CD14-positive monocyte (primary cell): Measurements from ENCODE around the gene LNP1. TPM values are rescaled to one million over a fixed set of nuclear protein-coding genes. Genes with fewer than 3 reads are reported as not detected.

ENCODE experiments used
- DNase-seq, 3 donors: peaks; one replicate each; pipeline ENCODE4 v3.0.0-alpha.2; 2011 to 2022
- H2AFZ ChIP-seq: 2 replicates; pipeline ENCODE4 v1.6.0; 2012; ENCODE audit warnings: mild to moderate bottlenecking, low read depth, low read length, inconsistent platforms; ENCODE audit not compliant: insufficient read depth, poor library complexity, severe bottlenecking
- H3K27ac ChIP-seq, 2 donors: 1 replicate in 1 of 2; 2 replicates in 1 of 2; pipeline ENCODE4 v1.5.1; 2012 to 2013; ENCODE audit warnings: low read length in 2 of 2, control low read depth in 1 of 2, inconsistent platforms in 1 of 2, low read depth in 1 of 2, mild to moderate bottlenecking in 1 of 2
- H3K27me3 ChIP-seq, 2 donors: one replicate each; pipeline versions ENCODE4 v1.6.0 to v1.6.1; 2011 to 2013; ENCODE audit warnings: low read length in 2 of 2; ENCODE audit not compliant: control insufficient read depth in 2 of 2, insufficient read depth in 2 of 2
- H3K36me3 ChIP-seq, 2 donors: replicated peaks in 1 of 2; 1 replicate in 1 of 2; 2 replicates in 1 of 2; pipeline versions ENCODE4 v1.5.1 to v1.6.1; 2012 to 2013; ENCODE audit warnings: low read length in 2 of 2, control low read depth in 1 of 2, inconsistent platforms in 1 of 2, mild to moderate bottlenecking in 1 of 2; ENCODE audit not compliant: insufficient read depth in 2 of 2, control insufficient read depth in 1 of 2
- H3K4me1 ChIP-seq, 2 donors: 1 replicate in 1 of 2; 2 replicates in 1 of 2; pipeline versions ENCODE4 v1.5.1 to v1.6.1; 2012 to 2013; ENCODE audit warnings: low read length in 2 of 2, control low read depth in 1 of 2, inconsistent platforms in 1 of 2, mild to moderate bottlenecking in 1 of 2, moderate library complexity in 1 of 2; ENCODE audit not compliant: insufficient read depth in 2 of 2, control insufficient read depth in 1 of 2
- H3K4me2 ChIP-seq: replicated peaks from 2 replicates; pipeline ENCODE3; 2012; ENCODE audit warnings: low read length, moderate library complexity, mild to moderate bottlenecking; ENCODE audit not compliant: poor library complexity, severe bottlenecking; ENCODE audit errors: extremely low read depth
- H3K4me3 ChIP-seq, 3 experiments: fragments of 200-600 bp in 1 of 3; sonication (generic) in 1 of 3; replicated peaks in 1 of 3; 1 replicate in 2 of 3; 2 replicates in 1 of 3; pipeline ENCODE4 v1.5.1; 2011 to 2013; ENCODE audit warnings: low read length in 3 of 3, mild to moderate bottlenecking in 3 of 3, control low read depth in 2 of 3, low read depth in 2 of 3, inconsistent platforms in 1 of 3, moderate library complexity in 1 of 3
- H3K79me2 ChIP-seq: 2 replicates; pipeline ENCODE4 v1.6.0; 2012; ENCODE audit warnings: mild to moderate bottlenecking, control low read depth, inconsistent platforms, low read length, moderate library complexity; ENCODE audit not compliant: insufficient read depth
- H3K9ac ChIP-seq: 2 replicates; pipeline ENCODE4 v1.6.0; 2017; ENCODE audit warnings: low read length, mild to moderate bottlenecking; ENCODE audit not compliant: insufficient read depth, poor library complexity, severe bottlenecking
- H3K9me3 ChIP-seq, 2 donors: replicated peaks in 1 of 2; 1 replicate in 1 of 2; 2 replicates in 1 of 2; pipeline versions ENCODE4 v1.5.1 to v1.6.1; 2012 to 2013; ENCODE audit warnings: low read length in 2 of 2, control low read depth in 1 of 2; ENCODE audit not compliant: control insufficient read depth in 1 of 2, insufficient read depth in 1 of 2
- H4K20me1 ChIP-seq: 2 replicates; pipeline ENCODE4 v1.6.0; 2012; ENCODE audit warnings: mild to moderate bottlenecking, low read length, control low read depth, moderate library complexity; ENCODE audit not compliant: insufficient read depth
- H3K27ac Mint-ChIP-seq, 7 donors: one replicate each; pipeline ENCODE4 v1.8.0; 2020; ENCODE audit warnings: mild to moderate bottlenecking in 7 of 7, mixed read lengths in 7 of 7, moderate library complexity in 6 of 7, inconsistent platforms in 2 of 7
- H3K27me3 Mint-ChIP-seq, 3 donors: one replicate each; pipeline ENCODE4 v1.8.0; 2021 to 2022; ENCODE audit warnings: low read depth in 3 of 3, mild to moderate bottlenecking in 3 of 3, mixed read lengths in 3 of 3, moderate library complexity in 3 of 3, inconsistent platforms in 1 of 3
- H3K36me3 Mint-ChIP-seq, 2 donors: one replicate each; pipeline ENCODE4 v1.8.0; 2020; ENCODE audit warnings: mixed read lengths in 2 of 2, inconsistent platforms in 1 of 2, mild to moderate bottlenecking in 1 of 2
- H3K4me1 Mint-ChIP-seq: one replicate; pipeline ENCODE4 v1.8.0; 2020; ENCODE audit warnings: mild to moderate bottlenecking, mixed read lengths
- H3K4me3 Mint-ChIP-seq, 2 donors: one replicate each; pipeline ENCODE4 v1.8.0; 2020; ENCODE audit warnings: mild to moderate bottlenecking in 2 of 2, mixed read lengths in 2 of 2, moderate library complexity in 1 of 2
- H3K9me3 Mint-ChIP-seq, 7 donors: one replicate each; pipeline ENCODE4 v1.8.0; 2020 to 2022; ENCODE audit warnings: mixed read lengths in 7 of 7, mild to moderate bottlenecking in 6 of 7, moderate library complexity in 6 of 7, inconsistent platforms in 2 of 7
- CTCF ChIP-seq: fragments of 200-600 bp; IDR thresholded peaks from one replicate; pipeline ENCODE4 v1.8.0; 2022; ENCODE audit warnings: antibody characterized with exemption, mild to moderate bottlenecking
- WGBS: methylation state at CpG from one replicate; pipeline ENCODE4 v1.1.5; 2013; ENCODE audit warnings: missing lambda C conversion rate; ENCODE audit not compliant: insufficient coverage; 5-methylcytosine and 5-hydroxymethylcytosine counted together
- intact Hi-C, 2 donors: fragments of 100-400 bp; cut with micrococcal nuclease; formaldehyde crosslinking; loops; one replicate each; pipeline versions ENCODE4 v1.15.0 to v1.15.1; 2023
- polyA plus RNA-seq, 3 donors: library from polyadenylated mRNA; depleted of rRNA in 1 of 3; unstranded in 2 of 3; stranded (reverse) in 1 of 3; fragments of 300-500 nt in 2 of 3; fragments of >200 nt in 1 of 3; fragmentation: Illumina TruSeq in 2 of 3; gene quantifications; 1 replicate in 2 of 3; 2 replicates in 1 of 3; pipeline ENCODE4 v1.2.3, GENCODE V29; 2012 to 2021

LNP1 gene
- polyA plus RNA-seq, 3 donors = 0.07 to 0.26 (median 0.08) TPM

- intact Hi-C loops = no loop called here
- peaks cover 0 to 1% (median 0%) of the 10 kb centered on the region in 3 donors for H3K27me3 Mint-ChIP-seq
- H3K9me3 Mint-ChIP-seq = peaks cover 14 to 25% (median 18%) of the 10 kb centered on the region in 7 donors
- Histone ChIP-seq H3K4me3 (no peak overlapping the region), H3K36me3 (no peaks in the 10 kb centered on the region), H3K9me3 (peaks cover 7 to 8% of the 10 kb centered on the region in 2 donors), H3K9ac (no peak overlapping the region), H3K79me2 (no peaks in the 10 kb centered on the region), H2AFZ (peak overlapping the region; percentile 62), H3K4me1 (peaks cover 14 to 17% of the 10 kb centered on the region in 2 donors), H3K27ac (peak overlapping the region in 1 of 2 donors; percentile 71), H3K27me3 (no peaks in the 10 kb centered on the region), H3K4me2 (no peak overlapping the region), H4K20me1 (no peaks in the 10 kb centered on the region)
- H3K4me1 Mint-ChIP-seq = peaks cover 18% of the 10 kb centered on the region
- H3K36me3 Mint-ChIP-seq = peaks cover 0 to 4% of the 10 kb centered on the region in 2 donors
- no peak overlapping the region for H3K4me3 Mint-ChIP-seq
- DNase-seq = no peak
- H3K27ac Mint-ChIP-seq = no peak overlapping the region
- no CpG with 5 or more reads among the region's 1 CpG for WGBS
- TF ChIP-seq CTCF = no peak
These were observed 65.8 kb downstream of the LNP1 start for GRCh38 chr3:100467133-100467532.

- Histone ChIP-seq H3K27ac (no peak overlapping the region), H3K9me3 (peaks cover 7 to 8% of the 10 kb centered on the region in 2 donors), H2AFZ (no peak overlapping the region), H3K27me3 (no peaks in the 10 kb centered on the region), H3K36me3 (no peaks in the 10 kb centered on the region), H3K4me3 (no peak overlapping the region), H3K9ac (no peak overlapping the region), H3K4me1 (peaks cover 14 to 17% of the 10 kb centered on the region in 2 donors), H4K20me1 (no peaks in the 10 kb centered on the region), H3K79me2 (no peaks in the 10 kb centered on the region), H3K4me2 (no peak overlapping the region)
- 94% methylated on average over 2 of the region's 2 CpGs for WGBS
- peaks cover 0 to 4% of the 10 kb centered on the region in 2 donors for H3K36me3 Mint-ChIP-seq
- peaks cover 0 to 1% (median 0%) of the 10 kb centered on the region in 3 donors for H3K27me3 Mint-ChIP-seq
- TF ChIP-seq CTCF = no peak
- peaks cover 15 to 25% (median 18%) of the 10 kb centered on the region in 7 donors for H3K9me3 Mint-ChIP-seq
- H3K27ac Mint-ChIP-seq = no peak overlapping the region
- no peak overlapping the region for H3K4me3 Mint-ChIP-seq
- H3K4me1 Mint-ChIP-seq = peaks cover 14% of the 10 kb centered on the region
- no peak for DNase-seq
- intact Hi-C loops = no loop called here
These were observed 67.3 kb downstream of the LNP1 start for GRCh38 chr3:100468676-100469075.
